NT2/D1 (cell line): Measurements from ENCODE around the gene PTPRN2.

Source experiments
- DNase-seq: peaks from one replicate; pipeline ENCODE4 v3.0.0-alpha.2; 2011; ENCODE audit warnings: low read depth, low spot score
- H3K27me3 ChIP-seq: 2 replicates; pipeline ENCODE4 v1.6.0; 2011; ENCODE audit warnings: mild to moderate bottlenecking; ENCODE audit not compliant: insufficient read length, insufficient read depth
- H3K36me3 ChIP-seq: 2 replicates; pipeline ENCODE4 v1.6.1; 2011; ENCODE audit warnings: mild to moderate bottlenecking, low read length, mixed read lengths; ENCODE audit not compliant: insufficient read depth, insufficient read length
- H3K4me1 ChIP-seq: 2 replicates; pipeline ENCODE4 v1.5.1; 2011; ENCODE audit not compliant: insufficient read depth, insufficient read length
- H3K4me3 ChIP-seq: 2 replicates; pipeline ENCODE4 v1.5.1; 2011; ENCODE audit warnings: low read depth; ENCODE audit not compliant: insufficient read length
- H3K9ac ChIP-seq: 2 replicates; pipeline ENCODE4 v1.6.0; 2011; ENCODE audit warnings: low read depth; ENCODE audit not compliant: insufficient read length
- H3K9me3 ChIP-seq: 2 replicates; pipeline ENCODE4 v1.5.1; 2011; ENCODE audit warnings: mild to moderate bottlenecking, low read length; ENCODE audit not compliant: insufficient read depth
- SUZ12 ChIP-seq: IDR thresholded peaks from 2 replicates; pipeline ENCODE4 v1.6.1; 2011; ENCODE audit not compliant: insufficient read length, insufficient read depth; ENCODE audit errors: extremely low read depth
- YY1 ChIP-seq: IDR thresholded peaks from 2 replicates; pipeline ENCODE4 v1.6.1; 2011; ENCODE audit not compliant: insufficient read length, insufficient read depth
- ZNF274 ChIP-seq: IDR thresholded peaks from 2 replicates; pipeline ENCODE4 v1.6.1; 2011; ENCODE audit warnings: mild to moderate bottlenecking, low read depth, low read length

The PTPRN2 gene

GRCh38 chr7:158246960-158247673 lies 340.5 kb downstream of the PTPRN2 start:
- no peaks in the 10 kb centered on the region for H3K4me1 ChIP-seq
- DNase-seq: no peak
- H3K36me3 ChIP-seq: no peaks in the 10 kb centered on the region
- TF ChIP-seq ZNF274 (no peak), YY1 (no peak), SUZ12 (no peak)
- peaks cover 8% of the 10 kb centered on the region; the same call in 1 of the 2 replicates for H3K9me3 ChIP-seq
- H3K27me3 ChIP-seq: no peaks in the 10 kb centered on the region
- no peak overlapping the region for H3K9ac ChIP-seq
- no peak overlapping the region for H3K4me3 ChIP-seq

DNA sequence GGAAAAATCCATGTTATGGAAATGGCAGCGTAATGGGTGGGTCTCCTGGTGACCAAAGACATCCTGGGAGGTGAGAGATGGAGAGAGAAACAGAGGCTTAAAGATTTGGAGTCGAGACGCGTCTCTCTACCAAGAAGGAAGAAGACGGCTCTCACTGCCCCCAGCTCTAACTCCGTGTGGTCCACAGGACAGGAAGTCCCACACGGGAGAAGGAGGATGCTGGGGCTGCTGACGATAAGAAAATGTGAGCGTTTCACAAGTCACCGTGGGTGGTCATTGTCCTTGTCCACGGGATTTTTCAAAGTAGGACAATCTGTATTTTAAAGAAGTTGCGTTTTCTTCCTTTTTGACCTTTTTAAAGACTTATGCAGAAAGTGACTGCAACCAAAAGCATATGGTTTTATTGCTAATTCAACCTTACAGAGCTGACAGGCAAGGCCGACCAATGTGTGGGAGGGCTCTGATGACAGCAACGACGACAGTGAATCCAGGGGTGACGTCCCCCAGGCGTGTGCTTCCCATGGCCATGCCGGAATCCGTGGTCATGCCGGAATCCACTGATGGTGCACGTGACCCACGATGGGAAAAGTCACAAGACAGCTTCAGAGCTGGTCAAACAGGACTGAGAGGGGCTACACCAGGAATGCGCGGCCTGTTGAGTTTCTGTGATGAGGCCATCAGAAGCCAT lies 341.2 kb downstream of the PTPRN2 start:
- no peak overlapping the region for H3K4me3 ChIP-seq
- H3K9ac ChIP-seq: no peak overlapping the region
- no peaks in the 10 kb centered on the region for H3K4me1 ChIP-seq
- no peaks in the 10 kb centered on the region for H3K27me3 ChIP-seq
- no peaks in the 10 kb centered on the region for H3K36me3 ChIP-seq
- H3K9me3 ChIP-seq: peaks cover 8% of the 10 kb centered on the region; the same call in 1 of the 2 replicates
- no peak for DNase-seq
- TF ChIP-seq ZNF274 (no peak), YY1 (no peak), SUZ12 (no peak)

DNA sequence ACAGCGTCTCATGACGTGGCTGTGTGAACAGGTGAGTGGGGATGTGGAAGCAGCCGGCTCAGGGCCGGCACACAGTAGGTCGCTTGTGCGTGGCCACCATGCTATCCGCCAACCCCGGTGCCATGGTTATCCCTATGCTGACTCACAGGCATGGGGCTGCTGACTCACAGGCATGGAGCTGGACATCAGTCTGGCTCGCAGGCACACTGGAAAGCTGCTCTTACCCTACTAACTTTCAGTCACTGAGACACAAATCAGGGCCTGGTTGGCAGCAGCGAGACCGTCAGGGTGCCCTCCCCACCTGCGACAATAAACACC lies 341.9 kb downstream of the PTPRN2 start:
- peaks cover 8% of the 10 kb centered on the region; the same call in 1 of the 2 replicates for H3K9me3 ChIP-seq
- H3K4me3 ChIP-seq: no peak overlapping the region
- TF ChIP-seq SUZ12: no peak
- no peak for DNase-seq
- no peaks in the 10 kb centered on the region for H3K4me1 ChIP-seq
- H3K9ac ChIP-seq: no peak overlapping the region
- no peaks in the 10 kb centered on the region for H3K27me3 ChIP-seq
- H3K36me3 ChIP-seq: no peaks in the 10 kb centered on the region

DNA sequence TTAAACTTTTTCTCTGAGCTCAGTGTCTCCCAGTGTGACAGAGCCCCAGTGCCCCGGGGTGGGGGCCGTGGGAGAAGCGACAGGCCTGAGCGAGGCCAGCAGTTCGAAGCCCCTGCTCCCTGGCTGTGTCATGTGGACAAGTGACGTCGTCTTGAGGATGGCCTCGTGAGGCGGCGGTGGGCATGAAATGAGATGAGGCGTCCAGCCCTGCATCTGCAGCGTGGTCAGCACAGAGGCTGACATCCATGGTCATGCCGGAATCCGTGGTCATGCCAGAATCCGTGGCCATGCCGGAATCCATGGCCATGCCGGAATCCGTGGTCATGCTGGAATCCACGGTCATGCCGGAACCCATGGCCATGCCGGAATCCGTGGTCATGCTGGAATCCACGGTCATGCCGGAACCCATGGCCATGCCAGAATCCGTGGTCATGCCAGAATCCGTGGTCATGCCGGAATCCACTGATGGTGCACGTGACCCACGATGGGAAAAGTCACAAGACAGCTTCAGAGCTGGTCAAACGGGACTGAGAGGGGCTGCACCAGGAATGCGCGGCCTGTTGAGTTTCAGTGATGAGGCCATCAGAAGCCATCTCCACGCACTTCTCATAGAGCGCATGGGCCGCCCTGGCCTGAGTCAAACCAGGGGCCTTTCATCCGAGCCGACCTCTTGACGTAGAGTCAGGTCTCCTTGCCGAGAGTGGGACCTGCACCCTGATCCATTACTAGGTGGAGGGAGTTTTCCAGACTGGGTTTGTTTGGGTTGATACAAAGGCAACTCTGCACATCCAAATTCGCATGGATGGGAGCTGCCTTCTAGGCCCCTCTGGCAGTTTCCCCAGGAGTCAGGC lies 342.5 kb downstream of the PTPRN2 start:
- Histone ChIP-seq H3K4me1 (no peaks in the 10 kb centered on the region), H3K36me3 (no peaks in the 10 kb centered on the region), H3K27me3 (no peaks in the 10 kb centered on the region), H3K9me3 (peaks cover 8% of the 10 kb centered on the region; the same call in 1 of the 2 replicates), H3K9ac (no peak overlapping the region), H3K4me3 (no peak overlapping the region)
- no peak for DNase-seq
- no peak for TF ChIP-seq ZNF274
- TF ChIP-seq YY1: no peak
- no peak for TF ChIP-seq SUZ12

DNA sequence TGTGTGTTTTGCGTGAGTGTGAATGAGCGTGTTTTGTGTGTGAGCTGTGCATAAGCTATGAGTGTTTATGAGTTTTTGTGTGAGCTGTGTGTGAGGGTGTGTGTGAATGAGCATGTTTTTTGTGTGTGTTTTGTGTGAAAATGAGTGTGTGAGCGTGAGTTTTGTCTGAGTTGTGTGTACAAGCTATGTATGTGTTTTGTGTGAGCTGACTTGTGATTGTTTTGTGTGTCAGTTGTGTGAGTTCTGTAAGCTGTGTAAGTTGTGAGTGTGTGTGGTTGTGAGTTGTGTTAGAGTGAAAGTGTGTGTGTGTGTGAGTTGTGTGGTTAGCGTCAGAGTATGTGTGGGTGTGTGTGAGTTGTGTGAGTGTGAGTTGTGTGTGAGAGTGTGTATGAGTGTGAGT lies 343.2 kb downstream of the PTPRN2 start:
- TF ChIP-seq SUZ12: no peak
- TF ChIP-seq ZNF274: no peak
- TF ChIP-seq YY1: no peak
- Histone ChIP-seq H3K4me3 (no peak overlapping the region), H3K36me3 (no peaks in the 10 kb centered on the region), H3K4me1 (no peaks in the 10 kb centered on the region), H3K27me3 (no peaks in the 10 kb centered on the region), H3K9ac (no peak overlapping the region), H3K9me3 (peaks cover 8% of the 10 kb centered on the region; the same call in 1 of the 2 replicates)
- DNase-seq: no peak

DNA sequence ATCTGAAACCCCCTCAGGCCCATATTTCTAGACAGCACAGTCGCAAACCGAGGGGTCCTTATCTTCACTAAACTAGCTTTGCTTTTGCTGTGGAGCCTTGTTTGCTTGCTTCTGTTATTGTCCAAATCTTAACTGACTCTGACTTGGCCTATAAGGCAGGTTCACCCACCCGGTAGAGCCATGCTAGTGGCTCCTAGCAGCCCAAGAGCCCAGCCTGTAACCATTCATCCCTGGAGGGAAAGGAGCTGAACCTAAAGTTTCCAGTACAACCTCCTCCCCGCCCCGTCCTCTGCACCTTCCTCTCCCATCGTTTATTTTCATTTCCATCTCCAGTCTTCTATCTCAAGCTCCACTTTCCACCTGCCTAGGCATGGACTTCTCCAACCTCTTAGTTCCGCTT lies 345.7 kb downstream of the PTPRN2 start:
- no peak for DNase-seq
- Histone ChIP-seq H3K4me3 (no peak overlapping the region), H3K4me1 (peaks cover 5% of the 10 kb centered on the region), H3K27me3 (no peaks in the 10 kb centered on the region), H3K9me3 (no peaks in the 10 kb centered on the region), H3K9ac (no peak overlapping the region), H3K36me3 (no peaks in the 10 kb centered on the region)
- no peak for TF ChIP-seq YY1
- no peak for TF ChIP-seq ZNF274
- no peak for TF ChIP-seq SUZ12

DNA sequence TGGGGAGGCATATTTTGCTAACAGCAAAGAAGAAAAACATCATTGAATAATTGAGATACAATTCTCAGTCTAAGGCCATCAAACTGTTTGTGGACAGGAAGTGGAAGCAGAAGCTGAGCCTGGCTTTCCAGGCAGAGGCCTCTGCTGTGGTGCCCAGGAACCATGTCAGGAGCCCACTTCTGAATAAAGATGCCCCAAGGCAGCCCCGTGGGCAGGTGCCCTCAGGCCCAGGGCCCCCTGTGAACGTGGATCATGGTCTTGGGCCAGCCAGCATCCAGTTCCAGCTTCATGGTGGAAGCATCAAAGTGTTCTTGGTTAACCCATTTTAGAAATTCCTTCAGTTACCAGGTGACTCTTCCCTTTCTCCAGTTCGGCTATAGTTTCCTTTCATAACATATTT lies 346.8 kb downstream of the PTPRN2 start:
- TF ChIP-seq YY1 (no peak), SUZ12 (no peak), ZNF274 (no peak)
- Histone ChIP-seq H3K9me3 (no peaks in the 10 kb centered on the region), H3K27me3 (no peaks in the 10 kb centered on the region), H3K4me3 (no peak overlapping the region), H3K9ac (no peak overlapping the region), H3K4me1 (peaks cover 5% of the 10 kb centered on the region), H3K36me3 (no peaks in the 10 kb centered on the region)
- no peak for DNase-seq
